K562 (cell line): Measurements from ENCODE around the gene CACNB1. TPM values are rescaled to one million over a fixed set of nuclear protein-coding genes. Genes with fewer than 3 reads are reported as not detected.
A peak's percentile ranks its signal among the peaks of the same experiment; 100 is the strongest.

ENCODE experiments used
- ATAC-seq: fragments of 200-7000 bp; cut with Tn5 transposase; 3 replicates; pipeline ENCODE4 v1.9.1; 2020; ENCODE audit warnings: moderate library complexity
- BruUV-seq: library from RNA; stranded (reverse); fragments of 400-500 nt; replicated peaks from 2 replicates; lab custom pipeline; 2021; lab: Mats Ljungman, UMichigan
- CTCF ChIA-PET: fragments of 300-600 bp; formaldehyde crosslinking; extraction: SDS; loops from one replicate; lab custom pipeline; 2021; ENCODE audit warnings: low intra/inter-chr PET ratio; lab: Yijun Ruan, JAX
- POLR2A ChIA-PET: fragments of 300-600, 350-650 bp; sonication (Branson Sonifier 250); formaldehyde crosslinking; extraction: SDS; loops from one replicate; lab custom pipeline; 2021; ENCODE audit warnings: antibody characterized with exemption, inconsistent platforms; lab: Yijun Ruan, JAX
- DNase-seq, 4 experiments: peaks; one replicate each; pipeline versions ENCODE4 v3.0.0 to v3.0.0-alpha.2; 2011 to 2018; ENCODE audit warnings: low spot score in 3 of 4, mixed read lengths in 3 of 4; ENCODE audit errors: extremely low read depth in 1 of 4
- FAIRE-seq: peaks from 2 replicates; lab custom pipeline; 2011; peaks lifted over from hg19 to GRCh38; lab: Jason Lieb, UNC
- H2AFZ ChIP-seq: 2 replicates; pipeline ENCODE4 v1.6.0; 2011; ENCODE audit warnings: low read depth, low read length, control low read depth, inconsistent platforms
- H3K27ac ChIP-seq: fragments of 200-600 bp; 3 replicates; pipeline ENCODE4 v1.8.0; 2011; ENCODE audit warnings: low read depth, mild to moderate bottlenecking, control low read depth, inconsistent platforms, low read length, moderate library complexity, mixed read lengths; ENCODE audit errors: extremely low read depth
- H3K27me3 ChIP-seq, 2 experiments: fragments of 300-600 bp in 1 of 2; 2 replicates in 1 of 2; 3 replicates in 1 of 2; pipeline versions ENCODE4 v1.6.0 to v1.8.0; 2011; ENCODE audit warnings: inconsistent platforms in 2 of 2, low read length in 2 of 2, mild to moderate bottlenecking in 1 of 2, mixed read lengths in 1 of 2, moderate library complexity in 1 of 2; ENCODE audit not compliant: control insufficient read depth in 2 of 2, insufficient read depth in 2 of 2
- H3K36me3 ChIP-seq: fragments of 300-600 bp; 3 replicates; pipeline ENCODE4 v1.8.0; 2011; ENCODE audit warnings: mild to moderate bottlenecking, low read length, inconsistent platforms; ENCODE audit not compliant: control insufficient read depth, insufficient read depth
- H3K4me1 ChIP-seq, 2 experiments: fragments of 200-600 bp in 1 of 2; replicated peaks in 1 of 2; 2 replicates in 1 of 2; 3 replicates in 1 of 2; pipeline versions ENCODE4 v1.5.1 to v1.8.0; 2011; ENCODE audit warnings: inconsistent platforms in 2 of 2, low read length in 2 of 2, mild to moderate bottlenecking in 1 of 2, mixed read lengths in 1 of 2, moderate library complexity in 1 of 2; ENCODE audit not compliant: control insufficient read depth in 2 of 2, insufficient read depth in 2 of 2
- H3K4me2 ChIP-seq: 2 replicates; pipeline ENCODE4 v1.6.1; 2011; ENCODE audit warnings: low read length, control low read depth, inconsistent platforms, mixed read lengths; ENCODE audit not compliant: insufficient read depth
- H3K4me3 ChIP-seq: fragments of 200-600 bp; sonication (generic), shearing (Covaris generic); 2 replicates; pipeline ENCODE4 v1.5.1; 2016; ENCODE audit warnings: control low read depth, inconsistent platforms
- H3K79me2 ChIP-seq: fragments of 200-600 bp; 3 replicates; pipeline ENCODE4 v1.8.0; 2011; ENCODE audit warnings: low read length, inconsistent platforms; ENCODE audit not compliant: control insufficient read depth, insufficient read depth
- H3K9ac ChIP-seq, 2 experiments: 2 replicates each; pipeline versions ENCODE4 v1.6.0 to v1.6.1; 2011; ENCODE audit warnings: low read depth in 2 of 2, low read length in 2 of 2, control low read depth in 1 of 2, inconsistent platforms in 1 of 2, mild to moderate bottlenecking in 1 of 2, mixed read lengths in 1 of 2; ENCODE audit not compliant: insufficient read depth in 1 of 2
- H3K9me1 ChIP-seq: one replicate; pipeline ENCODE4 v1.6.0; 2011; ENCODE audit warnings: inconsistent platforms, mild to moderate bottlenecking, low read length, moderate library complexity; ENCODE audit not compliant: control insufficient read depth, insufficient read depth
- H3K9me3 ChIP-seq: replicated peaks from 2 replicates; pipeline ENCODE4 v1.5.1; 2011; ENCODE audit warnings: low read depth, low read length, inconsistent platforms; ENCODE audit not compliant: control insufficient read depth, insufficient read depth
- H4K20me1 ChIP-seq: replicated peaks from 2 replicates; pipeline ENCODE4 v1.6.1; 2011; ENCODE audit warnings: low read length, inconsistent platforms, mixed read lengths; ENCODE audit not compliant: control insufficient read depth, insufficient read depth
- ESRRA ChIP-seq: fragments of 450-650 bp; IDR thresholded peaks from 2 replicates; pipeline ENCODE4 v1.6.1; 2014; ENCODE audit warnings: low read depth, mild to moderate bottlenecking, moderate library complexity, borderline replicate concordance
- ZBTB8A ChIP-seq: fragments of 450-650 bp; IDR thresholded peaks from 2 replicates; pipeline ENCODE4 v1.6.1; 2018; ENCODE audit warnings: mild to moderate bottlenecking, moderate library complexity; ENCODE audit not compliant: partially characterized antibody
- WGBS: fragments of 100-300 bp; shearing (Covaris generic); methylation state at CpG from one replicate; pipeline ENCODE4 v1.1.6; 2016; ENCODE audit warnings: low coverage, mixed read lengths; ENCODE audit not compliant: insufficient coverage; ENCODE audit errors: missing lambda C conversion rate; 5-methylcytosine and 5-hydroxymethylcytosine counted together
- in situ Hi-C: fragments of 300-500 bp; cut with MboI; formaldehyde crosslinking; loops from 4 replicates; pipeline ENCODE4 v1.15.0; 2018; ENCODE audit warnings: inconsistent platforms, mixed read lengths
- intact Hi-C: fragments of 100-400 bp; cut with micrococcal nuclease; formaldehyde crosslinking; loops from 2 replicates; pipeline ENCODE4 v1.14.2; 2022
- polyA plus RNA-seq, 8 experiments: library from polyadenylated mRNA; depleted of rRNA in 4 of 8; stranded (reverse) in 5 of 8; unstranded in 3 of 8; fragments of >200 nt; fragmentation: Nextera tagmentation in 2 of 8; fragmentation: Illumina TruSeq in 1 of 8; extraction: Ambion mirVana in 2 of 8; extraction: Trizol in 1 of 8; gene quantifications; 2 replicates each; pipeline versions ENCODE4 v1.2.1 to v1.2.3, GENCODE V29; 2011 to 2014; ENCODE audit warnings: inconsistent platforms in 1 of 8, missing spikeins in 1 of 8
- total RNA-seq, 7 experiments: library from RNA; depleted of rRNA in 6 of 7; stranded (reverse); fragments of >200 nt in 6 of 7; fragmentation: Illumina TruSeq in 2 of 7; extraction: Trizol in 2 of 7; gene quantifications; 2 replicates each; pipeline versions ENCODE4 v1.2.1 to v1.2.3, GENCODE V29; 2011 to 2021; ENCODE audit warnings: low replicate concordance in 1 of 7

The CACNB1 gene
- total and polyA plus RNA-seq, 9 of the 15 experiments (the other 6 are each of a cell fraction or from before 2014, with no cell fraction given): 0.08 to 7.4 (median 3.0) TPM

DNA sequence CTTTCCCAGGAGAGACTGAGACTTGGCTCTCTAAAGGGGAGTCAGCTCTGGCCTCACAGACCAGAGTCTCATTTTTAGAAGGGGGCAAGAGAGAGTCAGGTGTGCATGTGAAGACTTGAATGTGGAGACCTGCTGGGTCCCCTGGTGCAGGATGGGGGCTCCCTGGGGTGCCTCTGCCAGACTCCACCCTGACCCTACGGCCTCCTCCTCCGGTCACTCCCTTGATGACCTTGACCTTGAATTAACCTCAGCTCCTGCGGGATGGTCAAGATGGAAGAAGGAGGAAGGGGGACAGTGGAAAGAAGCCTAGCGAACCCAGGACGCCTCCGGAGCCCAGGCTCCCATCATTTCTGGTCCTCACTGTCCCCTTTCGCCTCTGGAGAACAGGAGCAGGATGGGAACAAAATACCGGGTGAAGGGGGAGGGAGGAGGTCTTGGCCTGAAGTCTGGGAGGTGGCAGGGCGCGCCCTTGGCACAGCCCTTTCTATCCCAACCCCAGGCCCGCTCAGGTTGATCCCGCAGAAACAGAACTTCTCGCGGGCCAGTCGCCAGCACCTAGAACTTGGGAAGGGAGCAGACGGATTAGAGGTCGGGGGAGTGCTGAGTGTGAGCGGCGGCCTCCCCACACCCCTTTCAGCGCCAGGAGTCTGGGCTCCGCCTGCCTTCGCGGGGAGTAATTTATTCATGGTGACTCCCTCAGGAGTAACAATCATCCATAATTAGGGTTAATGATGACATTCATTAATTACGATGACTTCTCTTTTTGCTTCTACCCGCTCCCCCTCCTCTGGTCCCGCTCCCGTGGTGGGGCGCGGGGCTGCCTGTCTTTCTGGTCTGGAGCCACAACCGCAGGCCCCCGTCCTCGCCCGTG, 26.7 kb upstream of the CACNB1 start:
- 20% methylated on average over 27 of the region's 33 CpGs for WGBS
- CTCF ChIA-PET: no interaction called here
- ATAC-seq: no peak

More for the DNA sequence above, 26.7 kb upstream of the CACNB1 start:
- Histone ChIP-seq H2AFZ (no peak overlapping the region), H3K9me3 (no peaks in the 10 kb centered on the region), H3K9me1 (no peaks in the 10 kb centered on the region), H3K4me1 (peaks cover 0 to 24% of the 10 kb centered on the region in 2 experiments; a peak in 3 of 5 replicates), H3K27me3 (peaks cover 11 to 45% of the 10 kb centered on the region in 2 experiments; a peak in 4 of 5 replicates), H4K20me1 (no peaks in the 10 kb centered on the region), H3K79me2 (no peaks in the 10 kb centered on the region)
- POLR2A ChIA-PET: interaction anchor here (1.0 kb wide), 1 partner anchor 20 kb away, joined by 3 read pairs; no protein-coding TSS in a partner anchor
- in situ Hi-C loops: no loop called here
- FAIRE-seq: no peak
- intact Hi-C loops: no loop called here
- TF ChIP-seq ZBTB8A (no peak), ESRRA (peak; percentile 70; the same call in 1 of the 2 replicates)
- TF ChIP-seq, all 486 proteins: peak for 1
- Histone ChIP-seq H3K4me2 (no peak overlapping the region), H3K9ac (no peak overlapping the region; a peak in 1 of 4 replicates), H3K27ac (no peak overlapping the region), H3K4me3 (no peak overlapping the region), H3K36me3 (no peaks in the 10 kb centered on the region)
- no peak for DNase-seq
- no TSS peak for BruUV-seq
